WTC11 (cell line): ENCODE results near the gene NAT9. TPM values are rescaled to one million over a fixed set of nuclear protein-coding genes. Genes with fewer than 3 reads are reported as not detected.

ENCODE experiments used
- ATAC-seq: fragments of 200-7000 bp; cut with Tn5 transposase; 2 replicates; pipeline ENCODE4 v1.10.0; 2021; ENCODE audit warnings: mild to moderate bottlenecking, moderate library complexity
- CTCF ChIA-PET: fragments of 300-600 bp; sonication (Branson Sonifier 250); formaldehyde crosslinking; loops from one replicate; lab custom pipeline; 2021; ENCODE audit warnings: antibody characterized with exemption; lab: Charles Lee
- POLR2A ChIA-PET: fragments of 350-600 bp; sonication (Branson Sonifier 250); formaldehyde crosslinking; loops from one replicate; lab custom pipeline; 2021; ENCODE audit warnings: antibody characterized with exemption; lab: Charles Lee
- DNase-seq: peaks from one replicate; pipeline ENCODE4 v3.0.0; 2021; ENCODE audit warnings: low spot score
- H3K27ac Mint-ChIP-seq: 2 replicates; pipeline ENCODE4 v1.8.0; 2021; ENCODE audit warnings: mixed read lengths
- H3K27me3 Mint-ChIP-seq: 2 replicates; pipeline ENCODE4 v1.8.0; 2021; ENCODE audit warnings: low read depth, mild to moderate bottlenecking, moderate library complexity, mixed read lengths
- H3K36me3 Mint-ChIP-seq: 2 replicates; pipeline ENCODE4 v1.8.0; 2021; ENCODE audit warnings: mixed read lengths
- H3K4me1 Mint-ChIP-seq: 2 replicates; pipeline ENCODE4 v1.8.0; 2022; ENCODE audit warnings: mixed read lengths
- H3K4me3 Mint-ChIP-seq: 2 replicates; pipeline ENCODE4 v1.8.0; 2021; ENCODE audit warnings: mild to moderate bottlenecking, moderate library complexity, mixed read lengths
- H3K9me3 Mint-ChIP-seq: 2 replicates; pipeline ENCODE4 v1.8.0; 2021; ENCODE audit warnings: mixed read lengths
- ATF2 ChIP-seq: sonication (generic); formaldehyde crosslinking; IDR thresholded peaks from 2 replicates; pipeline ENCODE4 v1.8.1; 2022; ENCODE audit warnings: low read depth, missing genetic modification reagents, borderline replicate concordance
- FOXK1 ChIP-seq: sonication (generic); formaldehyde crosslinking; IDR thresholded peaks from 2 replicates; pipeline ENCODE4 v1.8.0; 2022; ENCODE audit warnings: mild to moderate bottlenecking, moderate library complexity, missing genetic modification reagents
- GTF2I ChIP-seq: fragments of 250-450 bp; sonication (Bioruptor Pico); conservative IDR thresholded peaks from 2 replicates; pipeline ENCODE4 v1.4.0; 2021; ENCODE audit warnings: mild to moderate bottlenecking
- HMGA2 ChIP-seq: fragments of 250-450 bp; sonication (Bioruptor Pico); IDR thresholded peaks from 2 replicates; pipeline ENCODE4 v1.4.0; 2021; ENCODE audit warnings: mild to moderate bottlenecking, moderate library complexity
- JAZF1 ChIP-seq: fragments of 250-450 bp; sonication (Bioruptor Pico); IDR thresholded peaks from 2 replicates; pipeline ENCODE4 v1.9.0; 2021; ENCODE audit warnings: moderate library complexity, mild to moderate bottlenecking, inconsistent platforms
- MAX ChIP-seq: sonication (generic); formaldehyde crosslinking; IDR thresholded peaks from 2 replicates; pipeline ENCODE4 v1.8.0; 2022; ENCODE audit warnings: mild to moderate bottlenecking, missing genetic modification reagents
- MYBL2 ChIP-seq: sonication (generic); formaldehyde crosslinking; IDR thresholded peaks from 2 replicates; pipeline ENCODE4 v1.8.1; 2023; ENCODE audit warnings: mild to moderate bottlenecking, moderate library complexity, missing genetic modification reagents
- NR1H2 ChIP-seq: sonication (generic); formaldehyde crosslinking; IDR thresholded peaks from 2 replicates; pipeline ENCODE4 v1.9.0; 2021; ENCODE audit warnings: mild to moderate bottlenecking, moderate library complexity, missing genetic modification reagents
- NR3C1 ChIP-seq: sonication (generic); formaldehyde crosslinking; conservative IDR thresholded peaks from 2 replicates; pipeline ENCODE4 v1.8.1; 2023; ENCODE audit warnings: low read depth, mild to moderate bottlenecking, missing genetic modification reagents
- RORB ChIP-seq: fragments of 250-450 bp; sonication (Bioruptor Pico); IDR thresholded peaks from 2 replicates; pipeline ENCODE4 v1.9.0; 2021; ENCODE audit warnings: mild to moderate bottlenecking
- SOX15 ChIP-seq: fragments of 250-450 bp; sonication (Bioruptor Pico); IDR thresholded peaks from 2 replicates; pipeline ENCODE4 v1.9.0; 2021; ENCODE audit warnings: mild to moderate bottlenecking
- TCF7 ChIP-seq: sonication (generic); formaldehyde crosslinking; IDR thresholded peaks from 2 replicates; pipeline ENCODE4 v1.8.0; 2022; ENCODE audit warnings: mild to moderate bottlenecking, low read depth, missing genetic modification reagents, moderate library complexity
- ZMAT4 ChIP-seq: fragments of 250-450 bp; sonication (Bioruptor Pico); IDR thresholded peaks from 2 replicates; pipeline ENCODE4 v1.9.0; 2021; ENCODE audit warnings: mild to moderate bottlenecking
- ZNF512 ChIP-seq: sonication (generic); formaldehyde crosslinking; IDR thresholded peaks from 2 replicates; pipeline ENCODE4 v1.8.1; 2022; ENCODE audit warnings: missing genetic modification reagents, borderline replicate concordance
- total RNA-seq: library from RNA; stranded (reverse); gene quantifications from 3 replicates; pipeline ENCODE4 v1.2.3, GENCODE V29; 2021
- TF ChIP-seq, protein P1 (sequence below): sonication (generic); formaldehyde crosslinking; IDR thresholded peaks from 2 replicates; pipeline ENCODE4 v1.8.1; 2023; ENCODE audit warnings: mild to moderate bottlenecking, moderate library complexity, missing genetic modification reagents
- TF ChIP-seq, protein P2 (sequence below): sonication (generic); formaldehyde crosslinking; IDR thresholded peaks from 2 replicates; pipeline ENCODE4 v1.8.0; 2023; ENCODE audit warnings: missing genetic modification reagents, mild to moderate bottlenecking, borderline replicate concordance

Gene NAT9
- total RNA-seq, 1 experiment from 2014 or later, result 67.1 TPM

- no peak for TF ChIP-seq RORB
Observed at GRCh38 chr17:74795327-74796020, 19.3 kb upstream of the NAT9 start (continued).

DNA sequence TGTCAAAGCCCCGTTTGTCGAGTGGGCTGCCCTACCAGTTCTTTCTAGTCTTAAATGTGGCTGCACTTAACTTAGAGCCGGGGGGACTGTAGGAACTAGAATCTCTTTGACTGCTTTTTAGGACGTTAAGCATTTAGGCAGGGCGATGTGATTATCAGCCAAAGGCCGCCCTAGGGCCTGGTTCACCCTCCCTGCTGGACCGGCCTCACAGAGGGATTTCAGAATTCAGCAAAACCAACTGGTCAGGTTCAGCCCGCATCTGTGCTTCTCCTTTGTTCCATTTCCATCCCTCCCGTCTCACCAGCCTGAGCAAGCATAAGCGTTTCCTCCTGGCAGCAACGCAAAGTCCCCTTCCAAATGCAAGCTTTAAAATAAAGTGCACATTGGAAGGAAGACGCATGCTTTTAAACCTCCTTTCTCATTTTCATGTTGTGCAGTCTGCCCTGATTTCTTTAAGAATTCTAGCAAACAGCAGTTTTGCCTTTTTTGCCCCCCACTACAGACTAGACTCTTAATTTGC is 16.5 kb upstream of the NAT9 start:
- Mint-ChIP-seq H3K4me3 (no peak overlapping the region), H3K36me3 (peaks cover 21% of the 10 kb centered on the region), H3K9me3 (no peaks in the 10 kb centered on the region), H3K4me1 (peaks cover 6% of the 10 kb centered on the region), H3K27me3 (no peaks in the 10 kb centered on the region), H3K27ac (no peak overlapping the region)
- DNase-seq (no peak), ATAC-seq (no peak)
- TF ChIP-seq NR1H2 (CRISPR knock-in tag) (no peak), JAZF1 (CRISPR knock-in tag) (no peak), MAX (CRISPR knock-in tag) (no peak), ZNF512 (CRISPR knock-in tag) (no peak), ZMAT4 (no peak), NR3C1 (CRISPR knock-in tag) (no peak), SOX15 (CRISPR knock-in tag) (no peak)
- TF ChIP-seq, protein P1, sequence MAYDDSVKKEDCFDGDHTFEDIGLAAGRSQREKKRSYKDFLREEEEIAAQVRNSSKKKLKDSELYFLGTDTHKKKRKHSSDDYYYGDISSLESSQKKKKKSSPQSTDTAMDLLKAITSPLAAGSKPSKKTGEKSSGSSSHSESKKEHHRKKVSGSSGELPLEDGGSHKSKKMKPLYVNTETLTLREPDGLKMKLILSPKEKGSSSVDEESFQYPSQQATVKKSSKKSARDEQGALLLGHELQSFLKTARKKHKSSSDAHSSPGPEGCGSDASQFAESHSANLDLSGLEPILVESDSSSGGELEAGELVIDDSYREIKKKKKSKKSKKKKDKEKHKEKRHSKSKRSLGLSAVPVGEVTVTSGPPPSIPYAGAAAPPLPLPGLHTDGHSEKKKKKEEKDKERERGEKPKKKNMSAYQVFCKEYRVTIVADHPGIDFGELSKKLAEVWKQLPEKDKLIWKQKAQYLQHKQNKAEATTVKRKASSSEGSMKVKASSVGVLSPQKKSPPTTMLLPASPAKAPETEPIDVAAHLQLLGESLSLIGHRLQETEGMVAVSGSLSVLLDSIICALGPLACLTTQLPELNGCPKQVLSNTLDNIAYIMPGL, result no peak
- ChIA-PET POLR2A (no interaction called here), CTCF (interaction anchor here (0.9 to 4.3 kb wide), 4 partner anchors 24 to 70 kb away, joined by 3 to 36 read pairs (median 28); no protein-coding TSS in a partner anchor)

GRCh38 chr17:74790161-74791058 is 14.3 kb upstream of the NAT9 start:
- no peak for ATAC-seq
- Mint-ChIP-seq H3K27me3 (no peaks in the 10 kb centered on the region), H3K4me1 (peaks cover 6% of the 10 kb centered on the region), H3K9me3 (no peaks in the 10 kb centered on the region), H3K36me3 (peaks cover 16% of the 10 kb centered on the region), H3K27ac (peak overlapping the region; percentile 80; the same call in 1 of the 2 replicates), H3K4me3 (no peak overlapping the region)
- ChIA-PET CTCF (interaction anchor here (0.6 to 4.3 kb wide), 34 partner anchors 14 to 422 kb away, joined by 3 to 36 read pairs (median 5); partner anchors contain the start of genes FDXR, GRIN2C and NAT9), POLR2A (no interaction called here)
- no peak for DNase-seq
- TF ChIP-seq GTF2I, result no peak

GRCh38 chr17:74786431-74787055 is 10.4 kb upstream of the NAT9 start:
- ChIA-PET CTCF (interaction anchor here (1.0 to 4.2 kb wide), 3 partner anchors 41 to 129 kb away, joined by 3 to 39 read pairs (median 3); no protein-coding TSS in a partner anchor), POLR2A (no interaction called here)
- ATAC-seq (no peak), DNase-seq (no peak)
- peaks cover 27% of the 10 kb centered on the region for H3K4me1 Mint-ChIP-seq
- no peaks in the 10 kb centered on the region for H3K27me3 Mint-ChIP-seq
- H3K4me3 Mint-ChIP-seq, result no peak overlapping the region
- H3K9me3 Mint-ChIP-seq, result no peaks in the 10 kb centered on the region
- no peak overlapping the region for H3K27ac Mint-ChIP-seq
- H3K36me3 Mint-ChIP-seq, result peaks cover 8% of the 10 kb centered on the region; the same call in 1 of the 2 replicates
- TF ChIP-seq NR1H2 (CRISPR knock-in tag) (no peak), ATF2 (CRISPR knock-in tag) (no peak), HMGA2 (CRISPR knock-in tag) (no peak), MYBL2 (CRISPR knock-in tag) (no peak), TCF7 (CRISPR knock-in tag) (no peak), FOXK1 (CRISPR knock-in tag) (no peak)
- TF ChIP-seq, protein P2, sequence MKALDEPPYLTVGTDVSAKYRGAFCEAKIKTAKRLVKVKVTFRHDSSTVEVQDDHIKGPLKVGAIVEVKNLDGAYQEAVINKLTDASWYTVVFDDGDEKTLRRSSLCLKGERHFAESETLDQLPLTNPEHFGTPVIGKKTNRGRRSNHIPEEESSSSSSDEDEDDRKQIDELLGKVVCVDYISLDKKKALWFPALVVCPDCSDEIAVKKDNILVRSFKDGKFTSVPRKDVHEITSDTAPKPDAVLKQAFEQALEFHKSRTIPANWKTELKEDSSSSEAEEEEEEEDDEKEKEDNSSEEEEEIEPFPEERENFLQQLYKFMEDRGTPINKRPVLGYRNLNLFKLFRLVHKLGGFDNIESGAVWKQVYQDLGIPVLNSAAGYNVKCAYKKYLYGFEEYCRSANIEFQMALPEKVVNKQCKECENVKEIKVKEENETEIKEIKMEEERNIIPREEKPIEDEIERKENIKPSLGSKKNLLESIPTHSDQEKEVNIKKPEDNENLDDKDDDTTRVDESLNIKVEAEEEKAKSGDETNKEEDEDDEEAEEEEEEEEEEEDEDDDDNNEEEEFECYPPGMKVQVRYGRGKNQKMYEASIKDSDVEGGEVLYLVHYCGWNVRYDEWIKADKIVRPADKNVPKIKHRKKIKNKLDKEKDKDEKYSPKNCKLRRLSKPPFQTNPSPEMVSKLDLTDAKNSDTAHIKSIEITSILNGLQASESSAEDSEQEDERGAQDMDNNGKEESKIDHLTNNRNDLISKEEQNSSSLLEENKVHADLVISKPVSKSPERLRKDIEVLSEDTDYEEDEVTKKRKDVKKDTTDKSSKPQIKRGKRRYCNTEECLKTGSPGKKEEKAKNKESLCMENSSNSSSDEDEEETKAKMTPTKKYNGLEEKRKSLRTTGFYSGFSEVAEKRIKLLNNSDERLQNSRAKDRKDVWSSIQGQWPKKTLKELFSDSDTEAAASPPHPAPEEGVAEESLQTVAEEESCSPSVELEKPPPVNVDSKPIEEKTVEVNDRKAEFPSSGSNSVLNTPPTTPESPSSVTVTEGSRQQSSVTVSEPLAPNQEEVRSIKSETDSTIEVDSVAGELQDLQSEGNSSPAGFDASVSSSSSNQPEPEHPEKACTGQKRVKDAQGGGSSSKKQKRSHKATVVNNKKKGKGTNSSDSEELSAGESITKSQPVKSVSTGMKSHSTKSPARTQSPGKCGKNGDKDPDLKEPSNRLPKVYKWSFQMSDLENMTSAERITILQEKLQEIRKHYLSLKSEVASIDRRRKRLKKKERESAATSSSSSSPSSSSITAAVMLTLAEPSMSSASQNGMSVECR (CRISPR knock-in tag), result no peak
